Tibial artery (tissue), 4 donors: Measurements from ENCODE around the gene LBH.

Experiments
- DNase-seq, 2 donors: peaks; one replicate each; pipeline ENCODE4 v3.0.0-alpha.2; 2019
- H3K27ac ChIP-seq, 2 donors: fragments of 200-600 bp; sonication (generic) in 1 of 2; 1 replicate in 1 of 2; 2 replicates in 1 of 2; pipeline ENCODE4 v1.5.1; 2018 to 2019; ENCODE audit warnings: mild to moderate bottlenecking in 1 of 2
- H3K27me3 ChIP-seq, 2 donors: fragments of 200-600 bp; sonication (generic) in 1 of 2; one replicate each; pipeline versions ENCODE4 v1.5.1 to v1.6.0; 2016 to 2019
- H3K36me3 ChIP-seq, 3 donors: fragments of 200-600 bp; sonication (generic) in 2 of 3; one replicate each; pipeline ENCODE4 v1.5.1; 2016 to 2019; ENCODE audit warnings: mild to moderate bottlenecking in 2 of 3
- H3K4me1 ChIP-seq, 4 donors: fragments of 200-600 bp; sonication (generic) in 2 of 4; 1 replicate in 3 of 4; 2 replicates in 1 of 4; pipeline ENCODE4 v1.5.1; 2016 to 2019
- H3K4me3 ChIP-seq, 2 donors: fragments of 200-600 bp; sonication (generic) in 1 of 2; 1 replicate in 1 of 2; 2 replicates in 1 of 2; pipeline ENCODE4 v1.5.1; 2018 to 2019; ENCODE audit warnings: mild to moderate bottlenecking in 2 of 2
- H3K9me3 ChIP-seq, 3 donors: fragments of 200-600 bp; sonication (generic) in 1 of 3; one replicate each; pipeline ENCODE4 v1.5.1; 2016 to 2019
- CTCF ChIP-seq, 2 experiments: fragments of 200-600 bp in 1 of 2; fragments of 450-650 bp in 1 of 2; IDR thresholded peaks; one replicate each; pipeline ENCODE4 v1.5.1; 2017 to 2019; ENCODE audit warnings: antibody characterized with exemption in 2 of 2, mild to moderate bottlenecking in 1 of 2, moderate library complexity in 1 of 2
- intact Hi-C: fragments of 100-400 bp; cut with DNase I; formaldehyde crosslinking; loops from one replicate; pipeline ENCODE4 v1.15.0; 2023; ENCODE audit warnings: low total_unique reads

The LBH gene

GRCh38 chr2:30254685-30255001 lies 23.3 kb downstream of the LBH start:
- no peaks in the 10 kb centered on the region for H3K27me3 ChIP-seq
- peaks cover 0 to 66% (median 53%) of the 10 kb centered on the region in 4 donors for H3K4me1 ChIP-seq
- no peak for DNase-seq
- no peak for TF ChIP-seq CTCF (IDR thresholded peaks at IDR 0.05)
- peak overlapping the region; percentile 60 to 73 for H3K27ac ChIP-seq
- H3K4me3 ChIP-seq = no peak overlapping the region
- intact Hi-C loops = no loop called here
- H3K9me3 ChIP-seq = no peaks in the 10 kb centered on the region
- H3K36me3 ChIP-seq = peaks cover 30 to 38% (median 36%) of the 10 kb centered on the region in 3 donors

GRCh38 chr2:30255026-30255425 lies 23.7 kb downstream of the LBH start:
- Histone ChIP-seq H3K4me3 (no peak overlapping the region), H3K27ac (peak overlapping the region; percentile 60 to 73), H3K9me3 (no peaks in the 10 kb centered on the region), H3K36me3 (peaks cover 34 to 42% (median 40%) of the 10 kb centered on the region in 3 donors), H3K27me3 (no peaks in the 10 kb centered on the region), H3K4me1 (peaks cover 0 to 62% (median 50%) of the 10 kb centered on the region in 4 donors)
- no peak for TF ChIP-seq CTCF (IDR thresholded peaks at IDR 0.05)
- DNase-seq = no peak
- intact Hi-C loops = no loop called here

- intact Hi-C loops = no loop called here
- no peaks in the 10 kb centered on the region for H3K9me3 ChIP-seq
- peaks cover 0 to 55% (median 44%) of the 10 kb centered on the region in 4 donors for H3K4me1 ChIP-seq
- DNase-seq = no peak
- H3K27me3 ChIP-seq = no peaks in the 10 kb centered on the region
- TF ChIP-seq CTCF (IDR thresholded peaks at IDR 0.05) = no peak
- no peak overlapping the region for H3K4me3 ChIP-seq
- H3K36me3 ChIP-seq = peaks cover 41 to 48% (median 45%) of the 10 kb centered on the region in 3 donors
- H3K27ac ChIP-seq = peak overlapping the region; percentile 60 to 73
Observed at GRCh38 chr2:30255466-30256408, 24.4 kb downstream of the LBH start.

- Histone ChIP-seq H3K9me3 (peaks cover 0 to 8% (median 0%) of the 10 kb centered on the region in 3 donors), H3K4me1 (peaks cover 0 to 37% (median 30%) of the 10 kb centered on the region in 4 donors), H3K36me3 (peaks cover 43 to 50% (median 48%) of the 10 kb centered on the region in 3 donors), H3K27ac (peak overlapping the region in 1 of 2 donors; percentile 40), H3K27me3 (no peaks in the 10 kb centered on the region), H3K4me3 (no peak overlapping the region)
- intact Hi-C loops = no loop called here
- no peak for TF ChIP-seq CTCF (IDR thresholded peaks at IDR 0.05)
- DNase-seq = no peak
Observed at GRCh38 chr2:30257266-30258214, 26.2 kb downstream of the LBH start.

GRCh38 chr2:30259071-30259470 lies 27.7 kb downstream of the LBH start:
- H3K4me3 ChIP-seq = no peak overlapping the region
- no peak for TF ChIP-seq CTCF (IDR thresholded peaks at IDR 0.05)
- H3K9me3 ChIP-seq = peaks cover 0 to 10% (median 0%) of the 10 kb centered on the region in 3 donors
- peaks cover 43 to 50% (median 48%) of the 10 kb centered on the region in 3 donors for H3K36me3 ChIP-seq
- no peak overlapping the region for H3K27ac ChIP-seq
- no peaks in the 10 kb centered on the region for H3K27me3 ChIP-seq
- DNase-seq = no peak
- H3K4me1 ChIP-seq = peaks cover 0 to 22% (median 18%) of the 10 kb centered on the region in 4 donors
- intact Hi-C loops = no loop called here
